Stomach (tissue), 9 donors: ENCODE results near the gene TDRD15. TPM values are rescaled to one million over a fixed set of nuclear protein-coding genes. Genes with fewer than 3 reads are reported as not detected.

Experiments used
- DNase-seq, 2 donors: peaks; one replicate each; pipeline versions ENCODE4 v3.0.0 to v3.0.0-alpha.2; 2013 to 2019
- H3K27ac ChIP-seq, 5 donors: fragments of 200-600 bp in 4 of 5; sonication (generic) in 4 of 5; one replicate each; pipeline ENCODE4 v1.5.1; 2013 to 2019; ENCODE audit warnings: mild to moderate bottlenecking in 1 of 5, moderate library complexity in 1 of 5
- H3K27me3 ChIP-seq, 3 donors: fragments of 200-600 bp; sonication (generic); one replicate each; pipeline ENCODE4 v1.5.1; 2017 to 2019; ENCODE audit warnings: mixed run types in 1 of 3
- H3K36me3 ChIP-seq, 4 donors: fragments of 200-600 bp; sonication (generic); 1 replicate in 3 of 4; 2 replicates in 1 of 4; pipeline ENCODE4 v1.5.1; 2016 to 2019
- H3K4me1 ChIP-seq, 4 donors: fragments of 200-600 bp; sonication (generic); one replicate each; pipeline ENCODE4 v1.5.1; 2016 to 2019
- H3K4me3 ChIP-seq, 4 donors: fragments of 200-600 bp; sonication (generic) in 3 of 4; one replicate each; pipeline ENCODE4 v1.5.1; 2016 to 2019; ENCODE audit warnings: mild to moderate bottlenecking in 1 of 4
- H3K9me3 ChIP-seq, 4 donors: fragments of 200-600 bp; sonication (generic); one replicate each; pipeline ENCODE4 v1.5.1; 2016 to 2019
- EP300 ChIP-seq: sonication (generic); formaldehyde crosslinking; IDR thresholded peaks from one replicate; pipeline ENCODE4 v1.6.1; 2017; ENCODE audit warnings: antibody characterized with exemption
- POLR2A ChIP-seq, 4 donors: fragments of 450-650 bp; IDR thresholded peaks; one replicate each; pipeline ENCODE4 v1.6.1; 2016; ENCODE audit warnings: antibody characterized with exemption in 4 of 4, control low read depth in 2 of 4, mild to moderate bottlenecking in 1 of 4, moderate library complexity in 1 of 4
- POLR2AphosphoS5 ChIP-seq, 3 donors: sonication (generic); formaldehyde crosslinking; IDR thresholded peaks; one replicate each; pipeline ENCODE4 v1.6.1; 2016; ENCODE audit warnings: antibody characterized with exemption in 3 of 3
- WGBS, 5 donors: extraction: QIAGEN DNeasy Blood & Tissue Kit in 3 of 5; methylation state at CpG; one replicate each; pipeline versions ENCODE4 v1.1.5 to v1.1.7; 2013 to 2018; 5-methylcytosine and 5-hydroxymethylcytosine counted together
- intact Hi-C: fragments of 100-400 bp; cut with DNase I; formaldehyde crosslinking; loops from one replicate; pipeline ENCODE4 v1.15.1; 2023; ENCODE audit warnings: low total_unique reads
- polyA plus RNA-seq, 3 donors: library from polyadenylated mRNA; stranded (reverse); fragments of 200-250 nt; gene quantifications; one replicate each; pipeline ENCODE4 v1.2.3, GENCODE V29; 2013
- total RNA-seq, 5 donors: library from RNA; depleted of rRNA; stranded (reverse); fragments of >200 nt; gene quantifications; one replicate each; pipeline versions ENCODE4 v1.1.0 to v1.2.3, GENCODE V29; 2014 to 2016
- TF ChIP-seq, protein P1 (sequence below), 7 experiments: fragments of 450-650 bp in 4 of 7; fragments of 200-600 bp in 3 of 7; sonication (generic) in 3 of 7; IDR thresholded peaks; one replicate each; pipeline ENCODE4 v1.5.1; 2016 to 2019; ENCODE audit warnings: antibody characterized with exemption in 7 of 7, control low read depth in 2 of 7, mild to moderate bottlenecking in 1 of 7
- donor health status: healthy with polysubstance abuse.
- donor health status: Bipolar disorder and iron deficiency.
- donor health status: healthy.

The TDRD15 gene
- total and polyA plus RNA-seq, 8 donors: under 0.01 TPM; not detected in 7

GRCh38 chr2:21118302-21118920 lies 5.4 kb upstream of the TDRD15 start:
- peak in 1 of 2 donors; percentile 44 for DNase-seq
- H3K4me1 ChIP-seq: no peaks in the 10 kb centered on the region
- peaks cover 0 to 6% (median 0%) of the 10 kb centered on the region in 3 donors for H3K27me3 ChIP-seq
- no peaks in the 10 kb centered on the region for H3K36me3 ChIP-seq
- no peak overlapping the region for H3K4me3 ChIP-seq
- H3K27ac ChIP-seq: no peak overlapping the region
- TF ChIP-seq POLR2AphosphoS5 (IDR thresholded peaks at IDR 0.05): no peak
- TF ChIP-seq, protein P1, sequence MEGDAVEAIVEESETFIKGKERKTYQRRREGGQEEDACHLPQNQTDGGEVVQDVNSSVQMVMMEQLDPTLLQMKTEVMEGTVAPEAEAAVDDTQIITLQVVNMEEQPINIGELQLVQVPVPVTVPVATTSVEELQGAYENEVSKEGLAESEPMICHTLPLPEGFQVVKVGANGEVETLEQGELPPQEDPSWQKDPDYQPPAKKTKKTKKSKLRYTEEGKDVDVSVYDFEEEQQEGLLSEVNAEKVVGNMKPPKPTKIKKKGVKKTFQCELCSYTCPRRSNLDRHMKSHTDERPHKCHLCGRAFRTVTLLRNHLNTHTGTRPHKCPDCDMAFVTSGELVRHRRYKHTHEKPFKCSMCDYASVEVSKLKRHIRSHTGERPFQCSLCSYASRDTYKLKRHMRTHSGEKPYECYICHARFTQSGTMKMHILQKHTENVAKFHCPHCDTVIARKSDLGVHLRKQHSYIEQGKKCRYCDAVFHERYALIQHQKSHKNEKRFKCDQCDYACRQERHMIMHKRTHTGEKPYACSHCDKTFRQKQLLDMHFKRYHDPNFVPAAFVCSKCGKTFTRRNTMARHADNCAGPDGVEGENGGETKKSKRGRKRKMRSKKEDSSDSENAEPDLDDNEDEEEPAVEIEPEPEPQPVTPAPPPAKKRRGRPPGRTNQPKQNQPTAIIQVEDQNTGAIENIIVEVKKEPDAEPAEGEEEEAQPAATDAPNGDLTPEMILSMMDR (IDR thresholded peaks at IDR 0.05): peak in 3 of 7 experiments; percentile 22 to 36 (median 27)
- 35 to 49% (median 43%) methylated on average over 3 of the region's 3 CpGs for WGBS, 5 donors
- intact Hi-C loops: loop anchor here (10.0 kb wide), 1 partner anchor 74 kb away; the partner anchor contains the start of gene APOB
- no peaks in the 10 kb centered on the region for H3K9me3 ChIP-seq

GRCh38 chr2:21131861-21132260 lies 8.1 kb downstream of the TDRD15 start:
- Histone ChIP-seq H3K9me3 (no peaks in the 10 kb centered on the region), H3K27ac (no peak overlapping the region), H3K4me1 (no peaks in the 10 kb centered on the region), H3K36me3 (no peaks in the 10 kb centered on the region), H3K4me3 (no peak overlapping the region), H3K27me3 (no peaks in the 10 kb centered on the region)
- DNase-seq: no peak
- no peak for TF ChIP-seq POLR2AphosphoS5 (IDR thresholded peaks at IDR 0.05)
- TF ChIP-seq, protein P1 (IDR thresholded peaks at IDR 0.05): no peak
- TF ChIP-seq POLR2A (IDR thresholded peaks at IDR 0.05): no peak
- no peak for TF ChIP-seq EP300
- WGBS, 5 donors: 71 to 83% (median 79%) methylated on average over 5 of the region's 5 CpGs
- intact Hi-C loops: no loop called here

DNA sequence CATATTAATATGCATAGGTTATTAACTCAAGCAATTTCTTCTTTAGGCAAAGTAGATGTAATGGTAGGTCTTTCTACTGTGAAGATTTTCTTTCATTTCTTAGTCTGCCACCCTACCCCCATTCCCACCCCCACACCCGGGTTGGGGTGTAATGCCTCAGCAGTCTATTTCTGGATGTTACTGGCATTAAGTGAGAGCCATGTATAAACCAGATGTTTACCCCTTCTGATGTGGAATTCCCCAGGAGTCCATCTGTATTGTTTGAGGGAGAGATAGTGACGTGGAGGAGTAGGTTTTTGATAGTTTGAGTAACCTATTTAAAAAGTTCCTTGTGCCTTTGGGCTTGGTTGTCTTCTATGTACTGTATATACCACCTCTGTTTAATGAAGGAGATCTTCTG lies 11.8 kb downstream of the TDRD15 start:
- 66 to 75% (median 70%) methylated on average over 2 of the region's 2 CpGs for WGBS, 5 donors
- Histone ChIP-seq H3K27ac (no peak overlapping the region), H3K4me1 (no peaks in the 10 kb centered on the region), H3K36me3 (no peaks in the 10 kb centered on the region), H3K27me3 (no peaks in the 10 kb centered on the region), H3K9me3 (no peaks in the 10 kb centered on the region), H3K4me3 (no peak overlapping the region)
- TF ChIP-seq, protein P1 (IDR thresholded peaks at IDR 0.05): no peak
- TF ChIP-seq EP300 (no peak), POLR2AphosphoS5 (IDR thresholded peaks at IDR 0.05) (no peak), POLR2A (IDR thresholded peaks at IDR 0.05) (no peak)
- intact Hi-C loops: no loop called here
- DNase-seq: no peak

- no peaks in the 10 kb centered on the region for H3K27me3 ChIP-seq
- H3K27ac ChIP-seq: no peak overlapping the region
- no peaks in the 10 kb centered on the region for H3K9me3 ChIP-seq
- no peak overlapping the region for H3K4me3 ChIP-seq
- no peak for DNase-seq
- no peak for TF ChIP-seq EP300
- WGBS, 5 donors: 58 to 71% (median 64%) methylated on average over 2 of the region's 2 CpGs
- H3K4me1 ChIP-seq: no peaks in the 10 kb centered on the region
- no peaks in the 10 kb centered on the region for H3K36me3 ChIP-seq
- intact Hi-C loops: no loop called here
Measured at GRCh38 chr2:21142149-21142548, 18.4 kb downstream of the TDRD15 start.

DNA sequence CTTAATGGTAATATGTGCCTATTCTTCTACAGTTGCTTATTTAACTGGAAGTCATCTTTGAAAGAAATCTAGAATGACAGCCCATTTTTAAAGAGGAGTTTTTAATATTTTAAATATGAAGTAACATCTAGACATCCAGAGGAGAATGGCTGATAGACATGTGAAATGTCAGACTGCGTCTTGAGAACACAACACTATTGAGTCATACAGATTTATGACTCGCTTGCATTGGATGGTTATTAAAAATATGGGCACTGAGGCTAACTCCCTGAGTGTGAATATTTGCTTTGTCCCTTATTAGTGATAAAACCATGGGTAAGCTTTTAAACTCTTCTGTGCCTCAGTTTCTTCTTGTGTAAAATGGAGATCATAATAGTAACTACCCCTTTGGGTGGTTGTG lies 22.9 kb downstream of the TDRD15 start:
- 91 to 95% (median 92%) methylated on average over 2 of the region's 2 CpGs for WGBS, 5 donors
- no peak overlapping the region for H3K27ac ChIP-seq
- intact Hi-C loops: no loop called here
- H3K36me3 ChIP-seq: no peaks in the 10 kb centered on the region
- no peaks in the 10 kb centered on the region for H3K9me3 ChIP-seq
- H3K4me1 ChIP-seq: no peaks in the 10 kb centered on the region
- no peak for DNase-seq
- no peaks in the 10 kb centered on the region for H3K27me3 ChIP-seq
- TF ChIP-seq POLR2AphosphoS5 (IDR thresholded peaks at IDR 0.05): no peak
- TF ChIP-seq, protein P1 (IDR thresholded peaks at IDR 0.05): no peak
- no peak for TF ChIP-seq POLR2A (IDR thresholded peaks at IDR 0.05)
- no peak for TF ChIP-seq EP300
- H3K4me3 ChIP-seq: no peak overlapping the region
